A673 (cell line): ENCODE measurements around the gene CCDC141.

Source experiments
- CTCF ChIP-seq: fragments of 300-800, 200-600 bp; sonication (generic); conservative IDR thresholded peaks from 2 replicates; pipeline ENCODE4 v1.5.1; 2017; ENCODE audit warnings: low read depth, mild to moderate bottlenecking, antibody characterized with exemption, low read length, moderate library complexity, mixed read lengths
- EZH2 ChIP-seq: fragments of 200-600 bp; sonication (generic); IDR thresholded peaks from 2 replicates; pipeline ENCODE4 v1.6.1; 2017; ENCODE audit warnings: borderline replicate concordance, low read depth, mild to moderate bottlenecking, mixed read lengths, antibody characterized with exemption, low read length; ENCODE audit not compliant: poor library complexity, severe bottlenecking

- TF ChIP-seq CTCF = no peak
- TF ChIP-seq EZH2 = no peak
Measured at GRCh38 chr2:178911039-178911438, 138.9 kb downstream of the CCDC141 start.
